Measurements from ENCODE around the gene BAHCC1.

- TF ChIP-seq POLR2A (IDR thresholded peaks at IDR 0.05; ENCODE audit: control extremely low read depth in 1 of 2, low read depth in 2 of 2, low read length in 2 of 2) (no peak), GABPA (IDR thresholded peaks at IDR 0.05; ENCODE audit: borderline replicate concordance, insufficient read depth, low read length) (no peak), EP300 (IDR thresholded peaks at IDR 0.05; ENCODE audit: borderline replicate concordance in 1 of 2, low read depth in 2 of 2, low read length in 2 of 2) (no peak), RAD21 (IDR thresholded peaks at IDR 0.05 in 1 of 2, conservative IDR thresholded peaks at IDR 0.05 in 1 of 2; ENCODE audit: low read depth in 2 of 2, low read length in 2 of 2) (no peak), ATF2 (IDR thresholded peaks at IDR 0.05; ENCODE audit: low read length) (no peak), CTCF (IDR thresholded peaks at IDR 0.05; ENCODE audit: control extremely low read depth in 1 of 3, insufficient read depth in 1 of 3, low read depth in 1 of 3, low read length in 3 of 3) (no peak)
Measured at GRCh38 chr17:81478119-81478518, 82.9 kb downstream of the BAHCC1 start.

Measured in H1 (cell line).